SU-DHL-6 (cell line): ENCODE measurements around the gene KRT79.

ENCODE experiments used
- H2AFZ ChIP-seq: fragments of 200-600 bp; sonication (generic); 2 replicates; pipeline ENCODE4 v1.6.1; 2014; ENCODE audit warnings: low read depth, mild to moderate bottlenecking, moderate library complexity, mixed read lengths, antibody characterized with exemption, low read length; ENCODE audit not compliant: severe bottlenecking
- H3F3A ChIP-seq: fragments of 200-600 bp; shearing (Covaris generic); 2 replicates; pipeline ENCODE4 v1.6.0; 2016; ENCODE audit warnings: antibody characterized with exemption, mild to moderate bottlenecking; ENCODE audit not compliant: insufficient read depth
- H3K27ac ChIP-seq: fragments of 200-600 bp; sonication (generic); 2 replicates; pipeline ENCODE4 v1.5.1; 2016; ENCODE audit warnings: low read depth, mild to moderate bottlenecking, low read length, moderate library complexity, mixed read lengths
- H3K27me3 ChIP-seq: fragments of 200-600 bp; sonication (generic), shearing (Covaris generic); 2 replicates; pipeline ENCODE4 v1.6.0; 2014; ENCODE audit warnings: mild to moderate bottlenecking, low read length
- H3K36me3 ChIP-seq: fragments of 200-600 bp; sonication (generic); 2 replicates; pipeline ENCODE4 v1.6.1; 2014; ENCODE audit warnings: mild to moderate bottlenecking, low read length, mixed read lengths
- H3K4me2 ChIP-seq: fragments of 300-600, 200-600 bp; shearing (Covaris generic), sonication (generic); 2 replicates; pipeline ENCODE4 v1.6.0; 2014; ENCODE audit warnings: low read length, low read depth, mild to moderate bottlenecking; ENCODE audit not compliant: poor library complexity, severe bottlenecking
- H3K4me3 ChIP-seq: fragments of 200-600 bp; sonication (generic); 2 replicates; pipeline ENCODE4 v1.5.1; 2014; ENCODE audit warnings: antibody characterized with exemption, low read length, mild to moderate bottlenecking, mixed read lengths; ENCODE audit not compliant: insufficient read depth, poor library complexity, severe bottlenecking
- H3K79me2 ChIP-seq: fragments of 200-600 bp; sonication (generic); 2 replicates; pipeline ENCODE4 v1.6.1; 2014; ENCODE audit warnings: mild to moderate bottlenecking, low read length, moderate library complexity; ENCODE audit not compliant: insufficient read depth
- H3K9ac ChIP-seq: fragments of 200-600 bp; sonication (generic); 2 replicates; pipeline ENCODE4 v1.7.0; 2014; ENCODE audit warnings: mild to moderate bottlenecking, low read length
- H3K9me2 ChIP-seq: fragments of 200-600 bp; sonication (generic); replicated peaks from 2 replicates; pipeline ENCODE4 v1.6.1; 2014; ENCODE audit warnings: low read length; ENCODE audit not compliant: insufficient read depth
- H3K9me3 ChIP-seq: fragments of 200-600 bp; sonication (generic); 2 replicates; pipeline ENCODE4 v1.6.1; 2014; ENCODE audit warnings: low read length, mixed read lengths; ENCODE audit not compliant: insufficient read depth
- H4K20me1 ChIP-seq: fragments of 200-600 bp; sonication (generic); 2 replicates; pipeline ENCODE4 v1.6.1; 2014; ENCODE audit warnings: low read depth, mild to moderate bottlenecking, antibody characterized with exemption, low read length, moderate library complexity, mixed read lengths
- CTCF ChIP-seq: fragments of 200-600 bp; sonication (generic); IDR thresholded peaks from one replicate; pipeline ENCODE4 v1.5.1; 2017; ENCODE audit warnings: antibody characterized with exemption, mild to moderate bottlenecking, low read length, moderate library complexity; ENCODE audit not compliant: insufficient read depth, poor library complexity, severe bottlenecking
- EZH2phosphoT487 ChIP-seq: fragments of 200-600 bp; sonication (generic), shearing (Covaris generic); conservative IDR thresholded peaks from 2 replicates; pipeline ENCODE4 v1.6.1; 2018; ENCODE audit warnings: mild to moderate bottlenecking, antibody characterized with exemption, low read length, moderate library complexity, mixed read lengths

The KRT79 gene

DNA sequence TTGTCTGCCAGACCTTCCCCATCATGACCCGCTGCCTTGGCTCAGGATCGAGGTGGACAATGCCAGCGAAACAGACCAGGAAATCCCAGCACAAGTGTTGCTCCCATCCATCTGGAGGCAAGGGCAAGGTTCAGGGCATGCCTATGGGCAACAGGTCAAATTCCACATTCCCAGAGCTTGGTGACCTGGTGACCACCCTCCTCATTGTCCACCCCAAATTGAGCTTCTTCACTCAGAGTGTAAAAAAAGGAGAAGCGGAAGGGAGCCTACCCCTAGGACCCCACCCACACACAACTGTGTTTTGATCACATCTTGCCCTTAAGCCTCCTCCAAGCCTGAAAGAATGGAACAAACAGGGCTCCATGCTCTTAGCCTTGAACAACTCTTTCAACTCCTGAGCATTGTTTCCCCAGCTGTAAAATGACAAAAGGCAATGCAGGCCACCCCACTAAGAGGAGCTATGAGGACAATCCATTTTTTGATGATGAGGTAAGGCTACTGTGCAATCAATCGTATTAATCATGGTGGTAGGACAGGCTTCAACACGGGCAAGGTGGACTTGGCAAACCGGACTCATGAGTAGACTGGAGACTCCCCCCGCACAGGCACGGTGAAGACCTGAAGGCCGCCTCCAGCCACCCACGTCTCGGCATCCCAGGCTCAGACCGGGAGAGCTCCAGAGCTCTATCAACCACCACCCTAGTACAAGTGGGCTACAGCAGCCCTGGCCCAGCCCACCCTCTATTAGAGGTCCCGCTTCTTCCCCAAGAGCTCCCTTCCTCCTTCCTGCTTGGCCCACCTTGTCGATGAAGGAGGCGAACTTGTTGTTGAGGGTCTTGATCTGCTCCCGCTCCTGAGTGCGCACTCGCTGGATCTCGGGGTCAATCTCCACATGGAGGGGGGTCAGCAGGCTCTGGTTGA, 866 bp downstream of the KRT79 start:
- Histone ChIP-seq H3F3A (no peaks in the 10 kb centered on the region), H3K9me3 (no peaks in the 10 kb centered on the region), H3K27ac (no peak overlapping the region), H2AFZ (no peak overlapping the region), H3K4me3 (no peak overlapping the region), H3K27me3 (no peaks in the 10 kb centered on the region), H4K20me1 (no peaks in the 10 kb centered on the region), H3K9ac (no peak overlapping the region), H3K36me3 (no peaks in the 10 kb centered on the region), H3K9me2 (no peaks in the 10 kb centered on the region), H3K79me2 (no peaks in the 10 kb centered on the region), H3K4me2 (no peak overlapping the region)
- TF ChIP-seq EZH2phosphoT487 (no peak), CTCF (no peak)

- no peaks in the 10 kb centered on the region for H4K20me1 ChIP-seq
Observed at GRCh38 chr12:52832451-52832850, 1.7 kb downstream of the KRT79 start.

DNA sequence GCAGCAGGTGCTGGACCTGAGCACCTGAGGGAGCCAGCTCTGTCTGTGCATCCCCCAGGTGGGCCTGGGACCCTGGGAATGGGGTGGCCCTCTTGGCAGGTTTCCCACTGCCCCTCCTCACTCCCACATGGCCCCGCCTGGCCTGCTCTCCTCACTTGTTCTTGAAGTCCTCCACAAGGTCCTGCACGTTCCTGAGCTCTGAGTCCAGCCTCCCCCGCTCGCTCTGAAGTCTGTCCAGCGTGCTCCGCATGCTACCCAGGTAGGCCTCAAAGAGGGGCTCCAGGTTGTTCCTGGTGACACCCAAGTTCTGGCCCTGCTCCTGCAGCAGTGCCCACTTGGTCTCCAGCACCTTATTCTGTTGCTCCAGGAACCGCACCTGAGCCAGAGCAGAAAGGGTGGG, 2.9 kb downstream of the KRT79 start:
- no peaks in the 10 kb centered on the region for H3K79me2 ChIP-seq
- no peak overlapping the region for H3K9ac ChIP-seq
- 0 out of 2 replicates have a peak, but pooled peaks cover 4% of the 10 kb centered on the region for H3K27me3 ChIP-seq
- no peak overlapping the region for H3K4me3 ChIP-seq
- TF ChIP-seq CTCF (no peak), EZH2phosphoT487 (no peak)
- H3K9me3 ChIP-seq: no peaks in the 10 kb centered on the region
- no peaks in the 10 kb centered on the region for H3F3A ChIP-seq
- H4K20me1 ChIP-seq: no peaks in the 10 kb centered on the region
- no peak overlapping the region for H3K27ac ChIP-seq
- H3K36me3 ChIP-seq: no peaks in the 10 kb centered on the region
- no peak overlapping the region for H2AFZ ChIP-seq
- no peak overlapping the region for H3K4me2 ChIP-seq
- H3K9me2 ChIP-seq: no peaks in the 10 kb centered on the region

More at GRCh38 chr12:52832451-52832850, 1.7 kb downstream of the KRT79 start:
- 0 out of 2 replicates have a peak, but pooled peaks cover under 1% of the 10 kb centered on the region for H3K27me3 ChIP-seq
- no peak overlapping the region for H2AFZ ChIP-seq
- no peaks in the 10 kb centered on the region for H3K36me3 ChIP-seq
- H3K9ac ChIP-seq: no peak overlapping the region
- H3K79me2 ChIP-seq: no peaks in the 10 kb centered on the region
- no peaks in the 10 kb centered on the region for H3F3A ChIP-seq
- TF ChIP-seq EZH2phosphoT487 (no peak), CTCF (no peak)
- no peaks in the 10 kb centered on the region for H3K9me2 ChIP-seq
- no peak overlapping the region for H3K4me3 ChIP-seq
- H3K9me3 ChIP-seq: no peaks in the 10 kb centered on the region
- H3K27ac ChIP-seq: no peak overlapping the region
- no peak overlapping the region for H3K4me2 ChIP-seq
